Neural cell (in vitro differentiated cells): ENCODE results near the gene FAM76A. TPM values are rescaled to one million over a fixed set of nuclear protein-coding genes. Genes with fewer than 3 reads are reported as not detected.

Experiments
- H2AFZ ChIP-seq: fragments of 200-600, 300-800 bp; sonication (generic), shearing (Covaris generic); 2 replicates; pipeline ENCODE4 v1.6.0; 2014; ENCODE audit warnings: low read depth, mild to moderate bottlenecking, antibody characterized with exemption, low read length, moderate library complexity
- H3F3A ChIP-seq: fragments of 200-600 bp; shearing (Covaris generic); 2 replicates; pipeline ENCODE4 v1.6.1; 2016; ENCODE audit warnings: mild to moderate bottlenecking, moderate library complexity, mixed read lengths, antibody characterized with exemption, low read length; ENCODE audit not compliant: insufficient read depth, poor library complexity, severe bottlenecking
- H3K27ac ChIP-seq: fragments of 200-600, 300-800 bp; sonication (generic), shearing (Covaris generic); 2 replicates; pipeline ENCODE4 v1.5.1; 2014; ENCODE audit warnings: mild to moderate bottlenecking, low read length, moderate library complexity
- H3K27me3 ChIP-seq: fragments of 300-800, 200-600 bp; sonication (generic), shearing (Covaris generic); 2 replicates; pipeline ENCODE4 v1.6.0; 2014; ENCODE audit warnings: mild to moderate bottlenecking, low read depth, low read length, moderate library complexity; ENCODE audit not compliant: insufficient read depth
- H3K36me3 ChIP-seq: fragments of 300-800, 200-600 bp; sonication (generic), shearing (Covaris generic); 2 replicates; pipeline ENCODE4 v1.5.1; 2014; ENCODE audit warnings: mild to moderate bottlenecking, antibody characterized with exemption, low read length, moderate library complexity; ENCODE audit not compliant: insufficient read depth
- H3K4me2 ChIP-seq: fragments of 300-800, 200-600 bp; sonication (generic), shearing (Covaris generic); 2 replicates; pipeline ENCODE4 v1.6.0; 2014; ENCODE audit warnings: mild to moderate bottlenecking, low read length
- H3K4me3 ChIP-seq: fragments of 300-800, 200-600 bp; sonication (generic), shearing (Covaris generic); 2 replicates; pipeline ENCODE4 v1.5.1; 2014; ENCODE audit warnings: mild to moderate bottlenecking, low read length, moderate library complexity
- H3K79me2 ChIP-seq: fragments of 200-600 bp; shearing (Covaris generic); replicated peaks from 2 replicates; pipeline ENCODE4 v1.6.0; 2014; ENCODE audit warnings: mild to moderate bottlenecking, low read length, moderate library complexity; ENCODE audit not compliant: insufficient read depth
- H3K9ac ChIP-seq: fragments of 300-800, 200-600 bp; sonication (generic), shearing (Covaris generic); 2 replicates; pipeline ENCODE4 v1.6.1; 2016; ENCODE audit warnings: mild to moderate bottlenecking, low read length, mixed read lengths
- H3K9me2 ChIP-seq: fragments of 200-600 bp; shearing (Covaris generic); 2 replicates; pipeline ENCODE4 v1.6.1; 2016; ENCODE audit warnings: mild to moderate bottlenecking, low read length, mixed read lengths; ENCODE audit not compliant: insufficient read depth
- H3K9me3 ChIP-seq: fragments of 200-600, 300-800 bp; sonication (generic), shearing (Covaris generic); 2 replicates; pipeline ENCODE4 v1.6.1; 2016; ENCODE audit warnings: mild to moderate bottlenecking, mixed run types, low read length, moderate library complexity, mixed read lengths
- H4K20me1 ChIP-seq: fragments of 200-600 bp; shearing (Covaris generic); 2 replicates; pipeline ENCODE4 v1.6.1; 2016; ENCODE audit warnings: mild to moderate bottlenecking, mixed run types; ENCODE audit not compliant: insufficient read depth
- EP300 ChIP-seq: fragments of 450-650 bp; conservative IDR thresholded peaks from 2 replicates; pipeline ENCODE4 v1.6.1; 2014; ENCODE audit warnings: antibody characterized with exemption, mild to moderate bottlenecking, moderate library complexity; ENCODE audit not compliant: poor library complexity, severe bottlenecking
- EZH2 ChIP-seq: fragments of 200-600, 300-800 bp; shearing (Covaris generic), sonication (generic); IDR thresholded peaks from 2 replicates; pipeline ENCODE4 v1.6.1; 2014; ENCODE audit warnings: antibody characterized with exemption, low read length, borderline replicate concordance, mild to moderate bottlenecking; ENCODE audit not compliant: insufficient read depth, poor library complexity, severe bottlenecking
- MXI1 ChIP-seq: fragments of 450-650 bp; conservative IDR thresholded peaks from 2 replicates; pipeline ENCODE4 v1.6.1; 2014; ENCODE audit warnings: antibody characterized with exemption, mild to moderate bottlenecking; ENCODE audit not compliant: poor library complexity, severe bottlenecking
- POLR2AphosphoS5 ChIP-seq: IDR thresholded peaks from 2 replicates; pipeline ENCODE4 v1.6.1; 2012
- RAD21 ChIP-seq: fragments of 450-650 bp; conservative IDR thresholded peaks from 2 replicates; pipeline ENCODE4 v1.6.1; 2014; ENCODE audit warnings: antibody characterized with exemption, mild to moderate bottlenecking, moderate library complexity
- SMC3 ChIP-seq: fragments of 450-650 bp; conservative IDR thresholded peaks from 2 replicates; pipeline ENCODE4 v1.6.1; 2014; ENCODE audit warnings: antibody characterized with exemption, mild to moderate bottlenecking, moderate library complexity; ENCODE audit not compliant: poor library complexity
- TAF1 ChIP-seq: IDR thresholded peaks from 2 replicates; pipeline ENCODE4 v1.6.1; 2012; ENCODE audit warnings: low read depth
- polyA plus RNA-seq: library from polyadenylated mRNA; depleted of rRNA; stranded (reverse); fragments of >200 nt; gene quantifications from 2 replicates; pipeline ENCODE4 v1.2.3, GENCODE V29; 2014
- TF ChIP-seq, protein P1 (sequence below): fragments of 450-650 bp; IDR thresholded peaks from 2 replicates; pipeline ENCODE4 v1.5.1; 2014; ENCODE audit warnings: antibody characterized with exemption, mild to moderate bottlenecking, moderate library complexity; ENCODE audit not compliant: poor library complexity, severe bottlenecking
- TF ChIP-seq, protein P2 (sequence below): IDR thresholded peaks from 2 replicates; pipeline ENCODE4 v1.6.1; 2012; ENCODE audit warnings: borderline replicate concordance

Gene FAM76A
- polyA plus RNA-seq, 1 donor from 2014 or later = 14.5 TPM

DNA sequence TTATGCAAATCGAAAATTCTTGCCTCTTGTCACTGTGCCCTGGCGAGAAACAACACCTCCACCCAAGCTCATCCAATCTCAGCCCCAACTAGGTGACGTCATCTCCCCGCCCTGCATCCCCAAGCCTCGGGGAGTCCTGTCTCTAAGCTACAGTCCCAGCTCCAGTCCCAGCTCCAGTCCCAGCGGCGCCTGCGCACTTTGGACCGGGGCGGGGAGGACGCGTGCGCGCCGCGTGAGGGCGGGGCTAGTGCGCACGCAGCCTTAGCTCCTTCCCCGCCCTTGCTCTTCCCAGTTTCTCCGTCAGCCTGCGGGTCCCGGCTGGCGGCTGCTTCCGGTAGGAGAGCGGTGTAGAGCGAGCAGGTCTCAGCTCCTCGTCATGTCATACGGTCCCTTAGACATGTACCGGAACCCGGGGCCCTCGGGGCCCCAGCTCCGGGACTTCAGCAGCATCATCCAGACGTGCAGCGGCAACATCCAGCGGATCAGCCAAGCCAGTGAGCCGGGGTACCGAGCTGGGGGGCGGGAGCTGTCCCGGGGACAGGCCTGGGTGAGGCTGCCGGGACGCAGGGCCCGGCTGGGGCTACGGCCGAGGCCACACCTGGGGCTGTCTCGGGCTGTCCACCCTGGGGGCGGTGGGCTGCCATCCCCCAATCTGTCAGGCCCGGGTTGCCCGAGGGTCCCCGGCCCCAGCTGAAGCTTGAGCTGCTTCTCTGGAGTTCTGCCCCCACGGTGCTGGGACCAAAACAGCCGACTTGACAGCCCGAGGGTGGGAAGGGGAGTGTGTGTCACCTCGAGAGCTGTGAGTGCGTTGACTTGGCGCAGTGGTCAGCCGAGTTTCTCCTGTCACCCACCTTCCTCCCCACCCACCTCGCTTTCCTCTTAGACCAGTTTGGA lies 47.4 kb downstream of the FAM76A start, which contains the start of gene STX12:
STX12 (plus strand) TSS at position 288 of the 894 bp plus-strand sequence; CDS start at position 377, 89 bp downstream.
- TF ChIP-seq TAF1 (peak; percentile 99), SMC3 (peak; percentile 32), EZH2 (no peak), MXI1 (peak; percentile 72), RAD21 (no peak), EP300 (peak; percentile 14), POLR2AphosphoS5 (peak; percentile 97)
- TF ChIP-seq, protein P1, sequence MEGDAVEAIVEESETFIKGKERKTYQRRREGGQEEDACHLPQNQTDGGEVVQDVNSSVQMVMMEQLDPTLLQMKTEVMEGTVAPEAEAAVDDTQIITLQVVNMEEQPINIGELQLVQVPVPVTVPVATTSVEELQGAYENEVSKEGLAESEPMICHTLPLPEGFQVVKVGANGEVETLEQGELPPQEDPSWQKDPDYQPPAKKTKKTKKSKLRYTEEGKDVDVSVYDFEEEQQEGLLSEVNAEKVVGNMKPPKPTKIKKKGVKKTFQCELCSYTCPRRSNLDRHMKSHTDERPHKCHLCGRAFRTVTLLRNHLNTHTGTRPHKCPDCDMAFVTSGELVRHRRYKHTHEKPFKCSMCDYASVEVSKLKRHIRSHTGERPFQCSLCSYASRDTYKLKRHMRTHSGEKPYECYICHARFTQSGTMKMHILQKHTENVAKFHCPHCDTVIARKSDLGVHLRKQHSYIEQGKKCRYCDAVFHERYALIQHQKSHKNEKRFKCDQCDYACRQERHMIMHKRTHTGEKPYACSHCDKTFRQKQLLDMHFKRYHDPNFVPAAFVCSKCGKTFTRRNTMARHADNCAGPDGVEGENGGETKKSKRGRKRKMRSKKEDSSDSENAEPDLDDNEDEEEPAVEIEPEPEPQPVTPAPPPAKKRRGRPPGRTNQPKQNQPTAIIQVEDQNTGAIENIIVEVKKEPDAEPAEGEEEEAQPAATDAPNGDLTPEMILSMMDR = no peak
- TF ChIP-seq, protein P2, sequence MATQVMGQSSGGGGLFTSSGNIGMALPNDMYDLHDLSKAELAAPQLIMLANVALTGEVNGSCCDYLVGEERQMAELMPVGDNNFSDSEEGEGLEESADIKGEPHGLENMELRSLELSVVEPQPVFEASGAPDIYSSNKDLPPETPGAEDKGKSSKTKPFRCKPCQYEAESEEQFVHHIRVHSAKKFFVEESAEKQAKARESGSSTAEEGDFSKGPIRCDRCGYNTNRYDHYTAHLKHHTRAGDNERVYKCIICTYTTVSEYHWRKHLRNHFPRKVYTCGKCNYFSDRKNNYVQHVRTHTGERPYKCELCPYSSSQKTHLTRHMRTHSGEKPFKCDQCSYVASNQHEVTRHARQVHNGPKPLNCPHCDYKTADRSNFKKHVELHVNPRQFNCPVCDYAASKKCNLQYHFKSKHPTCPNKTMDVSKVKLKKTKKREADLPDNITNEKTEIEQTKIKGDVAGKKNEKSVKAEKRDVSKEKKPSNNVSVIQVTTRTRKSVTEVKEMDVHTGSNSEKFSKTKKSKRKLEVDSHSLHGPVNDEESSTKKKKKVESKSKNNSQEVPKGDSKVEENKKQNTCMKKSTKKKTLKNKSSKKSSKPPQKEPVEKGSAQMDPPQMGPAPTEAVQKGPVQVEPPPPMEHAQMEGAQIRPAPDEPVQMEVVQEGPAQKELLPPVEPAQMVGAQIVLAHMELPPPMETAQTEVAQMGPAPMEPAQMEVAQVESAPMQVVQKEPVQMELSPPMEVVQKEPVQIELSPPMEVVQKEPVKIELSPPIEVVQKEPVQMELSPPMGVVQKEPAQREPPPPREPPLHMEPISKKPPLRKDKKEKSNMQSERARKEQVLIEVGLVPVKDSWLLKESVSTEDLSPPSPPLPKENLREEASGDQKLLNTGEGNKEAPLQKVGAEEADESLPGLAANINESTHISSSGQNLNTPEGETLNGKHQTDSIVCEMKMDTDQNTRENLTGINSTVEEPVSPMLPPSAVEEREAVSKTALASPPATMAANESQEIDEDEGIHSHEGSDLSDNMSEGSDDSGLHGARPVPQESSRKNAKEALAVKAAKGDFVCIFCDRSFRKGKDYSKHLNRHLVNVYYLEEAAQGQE = peak; percentile 92
- H3K9ac ChIP-seq = peak within 1 kb of the TSS; percentile 98
- H3K4me2 ChIP-seq = peak within 1 kb of the TSS; percentile 84
- no peaks in the 10 kb centered on the region for H3K36me3 ChIP-seq
- H3K27ac ChIP-seq = peak within 1 kb of the TSS; percentile 93
- peaks cover 30% of the 10 kb centered on the region for H3K79me2 ChIP-seq
- no peaks in the 10 kb centered on the region for H3K9me2 ChIP-seq
- H4K20me1 ChIP-seq = no peaks in the 10 kb centered on the region
- no peaks in the 10 kb centered on the region for H3F3A ChIP-seq
- H3K27me3 ChIP-seq = no peaks in the 10 kb centered on the region
- peak within 1 kb of the TSS; percentile 67 for H2AFZ ChIP-seq
- H3K4me3 ChIP-seq = peak within 1 kb of the TSS; percentile 100
- no peaks in the 10 kb centered on the region for H3K9me3 ChIP-seq

DNA sequence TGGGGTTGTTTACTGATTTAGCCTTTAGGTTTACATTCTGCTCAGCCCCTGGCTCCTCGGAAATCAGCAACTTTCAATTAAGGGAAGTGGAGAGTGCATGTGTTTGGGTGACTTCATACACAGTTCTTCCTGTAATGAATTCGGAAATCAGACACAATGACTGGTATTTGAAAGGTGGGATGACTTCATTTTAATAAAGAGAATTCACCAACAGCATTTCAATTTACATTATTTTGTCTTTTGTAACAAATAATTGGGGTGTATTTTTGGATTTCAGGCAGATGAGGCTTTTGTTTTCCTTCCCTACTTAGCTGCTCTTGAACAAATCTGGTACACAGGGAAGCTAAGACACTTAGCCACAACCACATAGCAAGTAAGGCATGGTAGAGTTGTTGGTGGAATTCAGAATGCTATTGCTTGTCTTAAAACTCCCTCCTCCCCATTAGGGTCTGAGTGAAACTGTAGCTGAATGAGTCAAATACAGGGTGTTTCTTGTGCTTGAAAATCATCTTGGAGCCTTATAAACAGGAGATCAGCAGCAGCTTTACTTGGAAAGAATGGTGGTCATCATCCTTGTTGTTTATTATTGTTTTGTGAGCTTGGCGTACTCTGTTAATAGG lies 48.2 kb downstream of the FAM76A start:
- Histone ChIP-seq H2AFZ (peak overlapping the region; percentile 67), H3K9me2 (no peaks in the 10 kb centered on the region), H3K9ac (peak overlapping the region; percentile 98), H3K27me3 (no peaks in the 10 kb centered on the region), H3F3A (no peaks in the 10 kb centered on the region), H3K79me2 (peaks cover 30% of the 10 kb centered on the region), H3K9me3 (no peaks in the 10 kb centered on the region), H3K4me2 (peak overlapping the region; percentile 84), H3K27ac (peak overlapping the region; percentile 93), H3K36me3 (no peaks in the 10 kb centered on the region), H4K20me1 (no peaks in the 10 kb centered on the region), H3K4me3 (peak overlapping the region; percentile 100)
- TF ChIP-seq RAD21 = no peak
- TF ChIP-seq, protein P2 = no peak
- TF ChIP-seq EP300 = no peak
- TF ChIP-seq POLR2AphosphoS5 = no peak
- no peak for TF ChIP-seq MXI1
- TF ChIP-seq EZH2 = no peak
- no peak for TF ChIP-seq SMC3
- TF ChIP-seq, protein P1 = no peak
- no peak for TF ChIP-seq TAF1
